Smooth muscle cell (in vitro differentiated cells): ENCODE results near the gene CDCA4. TPM values are rescaled to one million over a fixed set of nuclear protein-coding genes. Genes with fewer than 3 reads are reported as not detected.

ENCODE experiments used
- DNase-seq: peaks from one replicate; lab custom pipeline; 2025; ENCODE audit not compliant: unreplicated experiment; lab: John Stamatoyannopoulos, UW
- H2AFZ ChIP-seq: fragments of 200-600 bp; sonication (generic); 2 replicates; pipeline ENCODE4 v1.6.0; 2016; ENCODE audit warnings: antibody characterized with exemption, low read depth, mild to moderate bottlenecking
- H3F3A ChIP-seq: fragments of 200-600 bp; sonication (generic); 2 replicates; pipeline ENCODE4 v1.6.0; 2017; ENCODE audit warnings: antibody characterized with exemption, low read depth
- H3K27ac ChIP-seq: fragments of 200-600 bp; sonication (generic); 2 replicates; pipeline ENCODE4 v1.5.1; 2016; ENCODE audit warnings: low read depth, mild to moderate bottlenecking
- H3K27me3 ChIP-seq: fragments of 200-600 bp; sonication (generic); 2 replicates; pipeline ENCODE4 v1.6.1; 2016; ENCODE audit warnings: low read depth, mild to moderate bottlenecking
- H3K36me3 ChIP-seq: fragments of 200-600 bp; sonication (generic); 2 replicates; pipeline ENCODE4 v1.5.1; 2016; ENCODE audit warnings: low read depth
- H3K4me1 ChIP-seq: fragments of 200-600 bp; sonication (generic); 2 replicates; pipeline ENCODE4 v1.5.1; 2016; ENCODE audit warnings: low read depth
- H3K4me2 ChIP-seq: fragments of 200-600 bp; sonication (generic); 2 replicates; pipeline ENCODE4 v1.6.0; 2016; ENCODE audit warnings: mild to moderate bottlenecking
- H3K4me3 ChIP-seq: fragments of 200-600 bp; sonication (generic); 2 replicates; pipeline ENCODE4 v1.5.1; 2016; ENCODE audit warnings: mild to moderate bottlenecking
- H3K79me2 ChIP-seq: fragments of 200-600 bp; sonication (generic); 2 replicates; pipeline ENCODE4 v1.6.0; 2016; ENCODE audit warnings: low read depth, mild to moderate bottlenecking
- H3K9ac ChIP-seq: fragments of 200-600 bp; sonication (generic); 2 replicates; pipeline ENCODE4 v1.6.0; 2016; ENCODE audit warnings: low read depth
- H3K9me3 ChIP-seq: fragments of 200-600 bp; sonication (generic); replicated peaks from 2 replicates; pipeline ENCODE4 v1.5.1; 2016; ENCODE audit warnings: low read depth
- H4K20me1 ChIP-seq: fragments of 200-600 bp; sonication (generic); 2 replicates; pipeline ENCODE4 v1.6.0; 2016; ENCODE audit warnings: low read depth
- WGBS: methylation state at CpG from one replicate; pipeline ENCODE4 v1.1.7; 2016; ENCODE audit warnings: low lambda C conversion rate; 5-methylcytosine and 5-hydroxymethylcytosine counted together
- polyA plus RNA-seq: library from polyadenylated mRNA; unstranded; fragments of >200 nt; fragmentation: Nextera tagmentation; extraction: Ambion mirVana; gene quantifications from 2 replicates; pipeline ENCODE4 v1.2.1, GENCODE V29; 2016
- total RNA-seq: library from RNA; depleted of rRNA; stranded (reverse); fragments of >200 nt; gene quantifications from 2 replicates; pipeline ENCODE4 v1.2.3, GENCODE V29; 2014
- TF ChIP-seq, protein P1 (sequence below): fragments of 200-600 bp; sonication (generic); IDR thresholded peaks from 2 replicates; pipeline ENCODE4 v1.5.1; 2017; ENCODE audit warnings: borderline replicate concordance, mild to moderate bottlenecking, antibody characterized with exemption; ENCODE audit not compliant: insufficient read depth, poor library complexity, severe bottlenecking

CDCA4 gene
- total and polyA plus RNA-seq, 2 experiments from 2014 or later = 15.1 to 23.5 TPM

- Histone ChIP-seq H3K4me2 (no peak overlapping the region), H3F3A (no peaks in the 10 kb centered on the region), H3K36me3 (no peaks in the 10 kb centered on the region), H3K9ac (no peak overlapping the region), H3K27me3 (no peaks in the 10 kb centered on the region), H3K9me3 (no peaks in the 10 kb centered on the region), H3K27ac (no peak overlapping the region), H3K4me3 (no peak overlapping the region), H2AFZ (no peak overlapping the region), H3K79me2 (no peaks in the 10 kb centered on the region), H4K20me1 (no peaks in the 10 kb centered on the region), H3K4me1 (peaks cover 8% of the 10 kb centered on the region)
- WGBS = 91% methylated on average over 22 of the region's 22 CpGs
- TF ChIP-seq, protein P1, sequence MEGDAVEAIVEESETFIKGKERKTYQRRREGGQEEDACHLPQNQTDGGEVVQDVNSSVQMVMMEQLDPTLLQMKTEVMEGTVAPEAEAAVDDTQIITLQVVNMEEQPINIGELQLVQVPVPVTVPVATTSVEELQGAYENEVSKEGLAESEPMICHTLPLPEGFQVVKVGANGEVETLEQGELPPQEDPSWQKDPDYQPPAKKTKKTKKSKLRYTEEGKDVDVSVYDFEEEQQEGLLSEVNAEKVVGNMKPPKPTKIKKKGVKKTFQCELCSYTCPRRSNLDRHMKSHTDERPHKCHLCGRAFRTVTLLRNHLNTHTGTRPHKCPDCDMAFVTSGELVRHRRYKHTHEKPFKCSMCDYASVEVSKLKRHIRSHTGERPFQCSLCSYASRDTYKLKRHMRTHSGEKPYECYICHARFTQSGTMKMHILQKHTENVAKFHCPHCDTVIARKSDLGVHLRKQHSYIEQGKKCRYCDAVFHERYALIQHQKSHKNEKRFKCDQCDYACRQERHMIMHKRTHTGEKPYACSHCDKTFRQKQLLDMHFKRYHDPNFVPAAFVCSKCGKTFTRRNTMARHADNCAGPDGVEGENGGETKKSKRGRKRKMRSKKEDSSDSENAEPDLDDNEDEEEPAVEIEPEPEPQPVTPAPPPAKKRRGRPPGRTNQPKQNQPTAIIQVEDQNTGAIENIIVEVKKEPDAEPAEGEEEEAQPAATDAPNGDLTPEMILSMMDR = no peak
- DNase-seq = no peak
Measured at GRCh38 chr14:104980611-104981531, 40.0 kb downstream of the CDCA4 start.

- H3K9me3 ChIP-seq = no peaks in the 10 kb centered on the region
- no peaks in the 10 kb centered on the region for H4K20me1 ChIP-seq
- DNase-seq = no peak
- no peak overlapping the region for H3K27ac ChIP-seq
- H2AFZ ChIP-seq = no peak overlapping the region
- no peaks in the 10 kb centered on the region for H3K36me3 ChIP-seq
- H3K27me3 ChIP-seq = no peaks in the 10 kb centered on the region
- TF ChIP-seq, protein P1 = no peak
- no peak overlapping the region for H3K4me3 ChIP-seq
- H3F3A ChIP-seq = no peaks in the 10 kb centered on the region
- H3K4me2 ChIP-seq = no peak overlapping the region
- no peaks in the 10 kb centered on the region for H3K79me2 ChIP-seq
- peaks cover 8% of the 10 kb centered on the region for H3K4me1 ChIP-seq
- 85% methylated on average over 19 of the region's 19 CpGs for WGBS
- no peak overlapping the region for H3K9ac ChIP-seq
Measured at GRCh38 chr14:104979758-104980610, 40.9 kb downstream of the CDCA4 start.

DNA sequence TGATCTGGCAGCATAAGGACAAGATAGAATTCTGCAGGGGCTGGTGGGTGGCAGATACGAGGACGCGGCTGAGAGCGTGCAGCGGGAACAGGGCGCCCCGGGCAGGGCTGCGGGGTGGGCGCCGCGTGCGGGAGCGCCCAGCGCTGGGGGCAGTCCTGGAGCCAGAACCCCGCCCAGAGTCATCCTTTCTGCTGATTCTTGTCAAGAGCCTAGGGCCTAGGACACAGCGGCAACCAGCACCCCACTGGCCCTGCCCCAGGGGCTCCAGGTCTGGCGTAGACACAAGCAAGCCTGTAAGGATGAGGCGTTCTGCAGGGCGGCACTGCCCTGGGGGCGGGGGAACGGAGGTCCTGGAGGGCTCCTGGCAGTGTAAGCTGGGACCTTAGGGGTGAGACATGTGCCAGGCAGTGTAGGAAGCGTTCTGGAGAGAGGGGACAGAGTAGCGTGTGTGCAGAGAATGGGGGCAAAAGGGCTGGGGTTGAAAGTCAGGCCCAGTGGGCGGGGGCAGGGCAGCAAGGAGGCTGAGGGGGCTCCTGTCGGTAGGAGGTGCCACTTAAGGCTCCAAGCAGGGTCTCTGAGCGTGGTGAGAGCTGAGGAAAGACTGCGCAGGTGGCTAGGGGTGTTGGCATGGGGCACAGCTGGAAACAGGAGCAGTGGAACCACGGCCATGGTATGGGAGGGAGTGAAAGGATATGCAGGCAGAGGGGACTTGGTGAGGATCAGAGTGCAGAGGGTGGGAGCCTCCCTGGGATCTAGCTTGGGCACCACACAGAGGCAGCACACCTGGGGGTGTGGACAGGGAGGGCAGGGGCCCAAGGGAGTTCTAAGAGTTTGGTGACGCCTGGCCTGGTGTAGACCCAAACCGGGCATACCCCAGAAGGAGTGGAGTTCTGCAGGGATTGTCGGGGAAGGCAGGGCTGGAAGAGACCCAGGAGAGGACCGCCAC lies 41.9 kb downstream of the CDCA4 start:
- Histone ChIP-seq H3K9me3 (no peaks in the 10 kb centered on the region), H3K4me1 (peaks cover 10% of the 10 kb centered on the region), H3K36me3 (no peaks in the 10 kb centered on the region), H3K79me2 (no peaks in the 10 kb centered on the region), H4K20me1 (no peaks in the 10 kb centered on the region), H3K27me3 (no peaks in the 10 kb centered on the region), H2AFZ (peak overlapping the region; percentile 94), H3K9ac (no peak overlapping the region), H3K27ac (no peak overlapping the region), H3K4me3 (peak overlapping the region; percentile 60), H3K4me2 (peak overlapping the region; percentile 99), H3F3A (no peaks in the 10 kb centered on the region)
- TF ChIP-seq, protein P1 = no peak
- 41% methylated on average over 30 of the region's 32 CpGs for WGBS
- DNase-seq = no peak
